ENCODE measurements around the gene ZFYVE27.

DNA sequence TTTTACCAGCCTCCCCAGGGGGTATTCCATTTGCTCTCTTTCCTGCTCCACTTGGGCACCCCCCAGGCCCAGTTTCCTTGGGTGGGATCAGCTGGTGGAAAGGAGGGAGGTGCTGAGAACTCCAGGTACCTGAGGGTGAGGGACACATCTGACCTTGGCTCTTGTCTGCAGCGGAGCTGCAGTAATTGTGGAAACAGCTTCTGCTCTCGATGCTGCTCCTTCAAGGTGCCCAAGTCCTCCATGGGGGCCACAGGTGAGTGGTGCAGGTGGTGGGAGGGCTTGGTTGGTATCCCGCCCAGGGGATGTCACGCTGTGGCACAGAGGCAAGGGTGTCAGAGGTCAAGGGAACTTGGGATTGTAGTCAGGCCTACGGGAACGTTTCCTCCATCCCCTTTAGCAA is 20.5 kb downstream of the ZFYVE27 start:
- TF ChIP-seq, protein P1, sequence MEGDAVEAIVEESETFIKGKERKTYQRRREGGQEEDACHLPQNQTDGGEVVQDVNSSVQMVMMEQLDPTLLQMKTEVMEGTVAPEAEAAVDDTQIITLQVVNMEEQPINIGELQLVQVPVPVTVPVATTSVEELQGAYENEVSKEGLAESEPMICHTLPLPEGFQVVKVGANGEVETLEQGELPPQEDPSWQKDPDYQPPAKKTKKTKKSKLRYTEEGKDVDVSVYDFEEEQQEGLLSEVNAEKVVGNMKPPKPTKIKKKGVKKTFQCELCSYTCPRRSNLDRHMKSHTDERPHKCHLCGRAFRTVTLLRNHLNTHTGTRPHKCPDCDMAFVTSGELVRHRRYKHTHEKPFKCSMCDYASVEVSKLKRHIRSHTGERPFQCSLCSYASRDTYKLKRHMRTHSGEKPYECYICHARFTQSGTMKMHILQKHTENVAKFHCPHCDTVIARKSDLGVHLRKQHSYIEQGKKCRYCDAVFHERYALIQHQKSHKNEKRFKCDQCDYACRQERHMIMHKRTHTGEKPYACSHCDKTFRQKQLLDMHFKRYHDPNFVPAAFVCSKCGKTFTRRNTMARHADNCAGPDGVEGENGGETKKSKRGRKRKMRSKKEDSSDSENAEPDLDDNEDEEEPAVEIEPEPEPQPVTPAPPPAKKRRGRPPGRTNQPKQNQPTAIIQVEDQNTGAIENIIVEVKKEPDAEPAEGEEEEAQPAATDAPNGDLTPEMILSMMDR (IDR thresholded peaks at IDR 0.05) = no peak
- no peak for TF ChIP-seq POLR2A (IDR thresholded peaks at IDR 0.05)
